ENCODE data around the gene ARMC8. TPM values are rescaled to one million over a fixed set of nuclear protein-coding genes. Genes with fewer than 3 reads are reported as not detected.

ARMC8 gene
- total RNA-seq, 1 experiment from 2014 or later: 63.6 TPM

DNA sequence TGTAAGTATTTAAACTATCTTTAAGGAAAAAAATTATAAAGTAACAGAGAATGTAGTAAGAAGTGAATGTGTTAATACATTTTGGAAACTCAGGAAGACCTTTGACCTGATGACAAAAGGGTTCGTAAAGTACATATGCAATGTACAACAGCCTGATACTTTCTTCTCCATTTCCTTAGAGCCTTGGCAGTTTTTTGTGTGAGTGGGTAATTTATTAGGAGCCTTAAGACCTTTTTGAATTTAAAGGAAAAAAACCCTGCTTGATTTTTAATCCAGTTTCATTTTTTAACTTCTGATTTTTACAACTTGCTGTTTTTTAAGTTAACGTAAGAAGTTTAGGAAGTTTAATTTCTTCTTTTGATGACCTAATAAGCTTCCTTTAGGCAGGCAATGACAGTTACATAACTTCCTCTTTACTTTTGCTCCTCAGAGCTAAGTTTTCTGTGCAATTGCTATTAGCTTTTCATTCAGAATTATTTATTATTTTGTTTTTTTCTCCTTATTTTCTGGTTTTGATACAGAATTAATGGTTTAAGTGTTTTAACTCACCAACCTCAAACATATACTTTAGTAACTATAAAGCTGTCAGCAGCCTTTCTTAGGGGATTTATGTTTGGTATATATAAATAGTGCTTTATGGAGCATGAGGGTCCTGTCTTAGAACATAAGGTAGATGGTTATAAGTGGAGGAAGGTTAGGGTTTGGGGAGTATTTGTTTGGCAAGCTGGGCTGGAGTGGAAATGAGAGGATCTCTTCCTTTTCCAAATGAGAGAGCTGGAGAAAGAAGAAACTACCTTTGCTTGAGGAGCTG lies 35.2 kb downstream of the ARMC8 start:
- Histone ChIP-seq H3K27me3 (ENCODE audit: insufficient read depth, low read length) (no peaks in the 10 kb centered on the region), H4K5ac (ENCODE audit: insufficient read length, low read depth, low read length) (no peak overlapping the region), H3K23ac (ENCODE audit: insufficient read length, low read depth, low read length) (no peak overlapping the region), H3K4me2 (ENCODE audit: insufficient read depth, insufficient read length, low read length) (no peak overlapping the region), H3K27ac (ENCODE audit: insufficient read length, low read depth, low read length) (no peak overlapping the region), H3K4ac (ENCODE audit: low read depth, low read length) (no peak overlapping the region), H4K91ac (ENCODE audit: insufficient read length, low read depth, low read length) (no peak overlapping the region), H3K9ac (ENCODE audit: extremely low read depth, insufficient read length, low read length) (no peak overlapping the region), H2AK5ac (ENCODE audit: insufficient read length, low read length) (no peak overlapping the region), H3K23me2 (ENCODE audit: insufficient read length, low read depth, low read length, poor library complexity, severe bottlenecking) (no peaks in the 10 kb centered on the region), H2BK5ac (ENCODE audit: insufficient read length, low read length) (no peak overlapping the region), H3T11ph (ENCODE audit: low read length) (no peak overlapping the region), H2BK15ac (ENCODE audit: low read depth, low read length) (no peak overlapping the region), H3K79me2 (ENCODE audit: insufficient read depth, low read length) (no peaks in the 10 kb centered on the region; the same call in 1 of the 2 replicates), H2AFZ (ENCODE audit: low read length) (no peak overlapping the region), H3K4me1 (ENCODE audit: insufficient read depth, low read length) (no peaks in the 10 kb centered on the region), H4K20me1 (ENCODE audit: control insufficient read depth, insufficient read depth, insufficient read length) (no peaks in the 10 kb centered on the region), H2BK12ac (ENCODE audit: insufficient read length, low read depth, low read length) (no peak overlapping the region), H3K9me3 (ENCODE audit: control insufficient read depth, low read depth, low read length) (no peaks in the 10 kb centered on the region), H3K56ac (ENCODE audit: insufficient read length, low read depth, low read length) (no peak overlapping the region), H3K14ac (ENCODE audit: insufficient read depth, low read length) (no peak overlapping the region), H4K8ac (replicated peaks; ENCODE audit: insufficient read length, low read depth, low read length) (no peak overlapping the region), H2BK20ac (ENCODE audit: low read depth, low read length, poor library complexity, severe bottlenecking) (no peak overlapping the region), H3K79me1 (ENCODE audit: insufficient read depth, low read depth, low read length, poor library complexity, severe bottlenecking) (no peaks in the 10 kb centered on the region), H3K18ac (ENCODE audit: insufficient read length, low read depth, low read length) (no peak overlapping the region), H2BK120ac (ENCODE audit: low read depth, low read length, poor library complexity, severe bottlenecking) (no peak overlapping the region)
- no peak for DNase-seq
- Mint-ChIP-seq H3K4me1 (peaks cover 9 to 20% of the 10 kb centered on the region in 2 experiments), H3K36me3 (ENCODE audit: insufficient read depth in 1 of 3, low read depth in 3 of 3) (peaks cover 16 to 42% (median 41%) of the 10 kb centered on the region in 3 experiments; a peak in 6 of 7 replicates), H3K27me3 (ENCODE audit: low read depth) (no peaks in the 10 kb centered on the region; the same call in 1 of the 2 replicates), H3K27ac (no peak overlapping the region), H3K4me3 (no peak overlapping the region), H3K9me3 (no peaks in the 10 kb centered on the region)
- TF ChIP-seq CTCF (conservative IDR thresholded peaks at IDR 0.05): no peak
- WGBS (ENCODE audit: extremely low coverage, insufficient read length, low lambda C conversion rate): no CpG with 5 or more reads among the region's 2 CpGs

All from H9 (cell line).